ENCODE data around the gene KCND2.
A peak's percentile ranks its signal among the peaks of the same experiment; 100 is the strongest.

Gene KCND2

GRCh38 chr7:120519224-120519623 is 246.2 kb downstream of the KCND2 start:
- no peak overlapping the region for H3K4me3 ChIP-seq (ENCODE audit: low read depth, low read length)

DNA sequence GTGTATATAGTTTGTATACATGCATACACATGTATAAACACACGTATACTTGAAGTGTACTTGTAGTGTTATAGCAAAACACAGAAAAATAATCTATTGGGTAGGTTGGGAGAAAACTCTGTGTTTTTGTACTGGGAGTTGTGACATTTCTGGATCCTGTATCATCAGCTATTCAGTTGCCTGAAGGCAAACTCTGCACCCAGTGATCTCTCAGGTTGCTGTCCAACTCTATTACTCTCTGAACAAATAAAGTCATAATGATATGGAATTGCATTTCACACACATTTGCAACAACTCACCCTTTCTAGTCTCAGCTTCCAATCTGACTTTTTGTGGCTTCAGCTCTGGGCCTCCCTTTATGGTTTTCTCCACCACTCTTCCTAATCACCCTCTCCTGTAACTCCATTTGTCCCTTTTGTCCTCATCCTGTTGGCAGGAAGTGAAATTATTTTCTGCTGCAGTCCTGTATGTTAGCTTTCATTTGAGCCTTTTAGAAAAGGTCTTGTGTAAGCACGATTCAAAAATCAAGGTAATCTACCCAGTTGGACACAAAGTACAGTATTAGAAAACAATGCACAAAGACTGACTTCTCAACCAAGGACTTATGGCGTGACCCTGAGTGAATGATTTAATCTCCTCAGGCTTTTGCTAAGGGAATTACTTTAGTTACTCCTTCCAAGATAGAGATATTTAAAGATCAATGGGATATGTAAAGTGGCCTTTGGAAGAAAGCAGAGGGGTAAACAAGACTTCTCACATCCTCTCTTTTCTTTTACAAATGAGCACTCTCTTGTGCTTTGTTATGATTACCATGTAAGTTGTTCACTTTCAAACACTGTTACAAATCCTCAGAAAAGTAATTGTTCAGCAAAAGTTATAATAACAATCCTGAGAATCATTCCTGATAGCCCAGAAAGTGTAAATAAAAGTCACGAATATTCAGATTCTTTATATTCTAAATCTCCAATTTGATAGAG is 249.1 kb downstream of the KCND2 start:
- Histone ChIP-seq H3K27me3 (ENCODE audit: control insufficient read depth, insufficient read depth, low read length) (no peaks in the 10 kb centered on the region), H3K9me3 (ENCODE audit: control insufficient read depth, insufficient read depth, low read length) (no peaks in the 10 kb centered on the region), H3K36me3 (ENCODE audit: control insufficient read depth, insufficient read depth, low read length) (no peaks in the 10 kb centered on the region), H3K4me3 (ENCODE audit: low read depth, low read length) (peak overlapping the region; percentile 6), H3K9ac (ENCODE audit: low read depth, low read length) (peak overlapping the region; percentile 51), H3K4me1 (ENCODE audit: control insufficient read depth, insufficient read depth, low read length) (peaks cover 20% of the 10 kb centered on the region)

More at GRCh38 chr7:120519224-120519623, 246.2 kb downstream of the KCND2 start:
- H3K27me3 ChIP-seq (ENCODE audit: control insufficient read depth, insufficient read depth, low read length), result no peaks in the 10 kb centered on the region
- peaks cover 20% of the 10 kb centered on the region for H3K4me1 ChIP-seq (ENCODE audit: control insufficient read depth, insufficient read depth, low read length)
- H3K9me3 ChIP-seq (ENCODE audit: control insufficient read depth, insufficient read depth, low read length), result no peaks in the 10 kb centered on the region
- no peaks in the 10 kb centered on the region for H3K36me3 ChIP-seq (ENCODE audit: control insufficient read depth, insufficient read depth, low read length)
- H3K9ac ChIP-seq (ENCODE audit: low read depth, low read length), result no peak overlapping the region

- Histone ChIP-seq H3K27me3 (ENCODE audit: control insufficient read depth, insufficient read depth, low read length) (no peaks in the 10 kb centered on the region), H3K9me3 (ENCODE audit: control insufficient read depth, insufficient read depth, low read length) (no peaks in the 10 kb centered on the region), H3K36me3 (ENCODE audit: control insufficient read depth, insufficient read depth, low read length) (no peaks in the 10 kb centered on the region), H3K9ac (ENCODE audit: low read depth, low read length) (no peak overlapping the region), H3K4me3 (ENCODE audit: low read depth, low read length) (no peak overlapping the region), H3K4me1 (ENCODE audit: control insufficient read depth, insufficient read depth, low read length) (peaks cover 20% of the 10 kb centered on the region)
These were observed 251.0 kb downstream of the KCND2 start for GRCh38 chr7:120523985-120524384.

GRCh38 chr7:120526902-120527509 is 254.0 kb downstream of the KCND2 start:
- Histone ChIP-seq H3K36me3 (ENCODE audit: control insufficient read depth, insufficient read depth, low read length) (no peaks in the 10 kb centered on the region), H3K9me3 (ENCODE audit: control insufficient read depth, insufficient read depth, low read length) (no peaks in the 10 kb centered on the region), H3K27me3 (ENCODE audit: control insufficient read depth, insufficient read depth, low read length) (no peaks in the 10 kb centered on the region), H3K4me1 (ENCODE audit: control insufficient read depth, insufficient read depth, low read length) (peaks cover 8% of the 10 kb centered on the region), H3K9ac (ENCODE audit: low read depth, low read length) (no peak overlapping the region), H3K4me3 (ENCODE audit: low read depth, low read length) (no peak overlapping the region)

DNA sequence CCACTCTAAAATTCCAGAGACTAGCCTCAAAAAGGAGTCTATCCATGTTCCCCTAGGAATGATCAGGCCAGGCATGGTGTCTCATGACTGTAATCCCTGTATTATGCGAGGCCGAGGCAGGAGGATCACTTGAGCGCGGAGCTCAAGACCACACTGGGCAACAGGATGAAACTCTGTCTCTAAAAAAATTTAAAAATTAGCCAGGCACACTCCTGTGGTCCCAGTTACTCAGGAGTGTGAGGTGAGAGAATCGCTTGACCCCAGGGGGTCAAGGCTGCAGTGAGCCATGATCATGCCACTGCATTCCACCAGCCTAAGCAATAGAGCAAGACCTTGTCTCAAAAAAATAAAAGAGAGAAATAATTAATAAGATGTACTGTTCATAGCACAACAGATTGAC is 256.8 kb downstream of the KCND2 start:
- Histone ChIP-seq H3K4me1 (ENCODE audit: control insufficient read depth, insufficient read depth, low read length) (no peaks in the 10 kb centered on the region), H3K36me3 (ENCODE audit: control insufficient read depth, insufficient read depth, low read length) (no peaks in the 10 kb centered on the region), H3K9ac (ENCODE audit: low read depth, low read length) (no peak overlapping the region), H3K4me3 (ENCODE audit: low read depth, low read length) (no peak overlapping the region), H3K27me3 (ENCODE audit: control insufficient read depth, insufficient read depth, low read length) (no peaks in the 10 kb centered on the region), H3K9me3 (ENCODE audit: control insufficient read depth, insufficient read depth, low read length) (no peaks in the 10 kb centered on the region)

- Histone ChIP-seq H3K4me3 (ENCODE audit: low read depth, low read length) (no peak overlapping the region), H3K4me1 (ENCODE audit: control insufficient read depth, insufficient read depth, low read length) (no peaks in the 10 kb centered on the region), H3K27me3 (ENCODE audit: control insufficient read depth, insufficient read depth, low read length) (no peaks in the 10 kb centered on the region), H3K9me3 (ENCODE audit: control insufficient read depth, insufficient read depth, low read length) (no peaks in the 10 kb centered on the region), H3K36me3 (ENCODE audit: control insufficient read depth, insufficient read depth, low read length) (no peaks in the 10 kb centered on the region), H3K9ac (ENCODE audit: low read depth, low read length) (no peak overlapping the region)
These were observed 265.4 kb downstream of the KCND2 start for GRCh38 chr7:120538335-120538734.

DNA sequence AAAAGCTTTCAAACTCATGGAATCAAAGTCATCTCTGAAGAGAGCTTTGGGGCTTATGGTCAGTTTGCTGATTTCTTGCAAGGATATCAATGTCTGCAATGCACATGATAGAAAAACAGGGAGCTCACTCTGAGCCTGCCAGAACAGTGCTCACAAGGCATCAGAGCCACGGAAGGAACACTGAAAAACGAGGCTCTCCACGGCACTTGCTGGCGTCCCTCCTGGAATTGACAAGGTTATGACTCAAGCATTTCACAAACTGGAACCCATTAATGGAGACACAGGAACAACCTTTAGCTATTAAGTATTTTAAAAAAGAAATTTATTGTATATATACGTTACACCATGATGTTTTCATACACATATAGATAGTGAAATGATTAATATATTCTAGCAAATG is 266.3 kb downstream of the KCND2 start:
- Histone ChIP-seq H3K9me3 (ENCODE audit: control insufficient read depth, insufficient read depth, low read length) (no peaks in the 10 kb centered on the region), H3K36me3 (ENCODE audit: control insufficient read depth, insufficient read depth, low read length) (no peaks in the 10 kb centered on the region), H3K27me3 (ENCODE audit: control insufficient read depth, insufficient read depth, low read length) (no peaks in the 10 kb centered on the region), H3K4me3 (ENCODE audit: low read depth, low read length) (no peak overlapping the region), H3K4me1 (ENCODE audit: control insufficient read depth, insufficient read depth, low read length) (no peaks in the 10 kb centered on the region), H3K9ac (ENCODE audit: low read depth, low read length) (no peak overlapping the region)

- no peak overlapping the region for H3K4me3 ChIP-seq (ENCODE audit: low read depth, low read length)
- no peaks in the 10 kb centered on the region for H3K9me3 ChIP-seq (ENCODE audit: control insufficient read depth, insufficient read depth, low read length)
- no peaks in the 10 kb centered on the region for H3K27me3 ChIP-seq (ENCODE audit: control insufficient read depth, insufficient read depth, low read length)
- no peaks in the 10 kb centered on the region for H3K36me3 ChIP-seq (ENCODE audit: control insufficient read depth, insufficient read depth, low read length)
- H3K9ac ChIP-seq (ENCODE audit: low read depth, low read length), result no peak overlapping the region
- H3K4me1 ChIP-seq (ENCODE audit: control insufficient read depth, insufficient read depth, low read length), result peaks cover 23% of the 10 kb centered on the region
These were observed 274.6 kb downstream of the KCND2 start for GRCh38 chr7:120547605-120548004.

GRCh38 chr7:120550494-120551048 is 277.6 kb downstream of the KCND2 start:
- Histone ChIP-seq H3K4me1 (ENCODE audit: control insufficient read depth, insufficient read depth, low read length) (peaks cover 23% of the 10 kb centered on the region), H3K36me3 (ENCODE audit: control insufficient read depth, insufficient read depth, low read length) (no peaks in the 10 kb centered on the region), H3K27me3 (ENCODE audit: control insufficient read depth, insufficient read depth, low read length) (no peaks in the 10 kb centered on the region), H3K4me3 (ENCODE audit: low read depth, low read length) (no peak overlapping the region), H3K9ac (ENCODE audit: low read depth, low read length) (no peak overlapping the region), H3K9me3 (ENCODE audit: control insufficient read depth, insufficient read depth, low read length) (no peaks in the 10 kb centered on the region)

DNA sequence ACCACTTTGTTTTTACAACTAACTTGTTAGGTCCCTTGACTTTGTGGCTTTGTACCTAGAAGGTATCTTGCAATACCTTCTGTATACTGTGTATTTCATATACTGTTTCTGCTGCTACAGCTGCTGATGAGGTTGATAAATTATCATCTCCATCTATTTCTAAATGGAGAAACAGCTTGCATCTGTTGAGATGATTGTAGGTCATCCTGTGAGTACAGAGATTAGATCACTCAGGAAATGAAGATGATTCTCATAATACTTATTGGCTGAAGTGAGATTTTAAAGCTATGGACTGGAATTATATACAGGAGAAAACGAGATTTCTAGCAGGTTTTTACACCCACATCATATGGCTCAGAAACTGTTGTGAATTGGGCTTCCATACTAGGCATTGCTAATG is 280.5 kb downstream of the KCND2 start:
- no peaks in the 10 kb centered on the region for H3K9me3 ChIP-seq (ENCODE audit: control insufficient read depth, insufficient read depth, low read length)
- H3K4me3 ChIP-seq (ENCODE audit: low read depth, low read length), result no peak overlapping the region
- no peaks in the 10 kb centered on the region for H3K36me3 ChIP-seq (ENCODE audit: control insufficient read depth, insufficient read depth, low read length)
- no peak overlapping the region for H3K9ac ChIP-seq (ENCODE audit: low read depth, low read length)
- H3K27me3 ChIP-seq (ENCODE audit: control insufficient read depth, insufficient read depth, low read length), result no peaks in the 10 kb centered on the region
- peaks cover 23% of the 10 kb centered on the region for H3K4me1 ChIP-seq (ENCODE audit: control insufficient read depth, insufficient read depth, low read length)

GRCh38 chr7:120554960-120555571 is 282.1 kb downstream of the KCND2 start:
- Histone ChIP-seq H3K36me3 (ENCODE audit: control insufficient read depth, insufficient read depth, low read length) (no peaks in the 10 kb centered on the region), H3K4me3 (ENCODE audit: low read depth, low read length) (no peak overlapping the region), H3K4me1 (ENCODE audit: control insufficient read depth, insufficient read depth, low read length) (peaks cover 17% of the 10 kb centered on the region), H3K9me3 (ENCODE audit: control insufficient read depth, insufficient read depth, low read length) (no peaks in the 10 kb centered on the region), H3K9ac (ENCODE audit: low read depth, low read length) (no peak overlapping the region), H3K27me3 (ENCODE audit: control insufficient read depth, insufficient read depth, low read length) (no peaks in the 10 kb centered on the region)

Data from iPS-15b (cell line).